ENCODE data around the gene PAX7.

The PAX7 gene

GRCh38 chr1:18719786-18720451, 89.3 kb downstream of the PAX7 start:
- TF ChIP-seq, protein P1, sequence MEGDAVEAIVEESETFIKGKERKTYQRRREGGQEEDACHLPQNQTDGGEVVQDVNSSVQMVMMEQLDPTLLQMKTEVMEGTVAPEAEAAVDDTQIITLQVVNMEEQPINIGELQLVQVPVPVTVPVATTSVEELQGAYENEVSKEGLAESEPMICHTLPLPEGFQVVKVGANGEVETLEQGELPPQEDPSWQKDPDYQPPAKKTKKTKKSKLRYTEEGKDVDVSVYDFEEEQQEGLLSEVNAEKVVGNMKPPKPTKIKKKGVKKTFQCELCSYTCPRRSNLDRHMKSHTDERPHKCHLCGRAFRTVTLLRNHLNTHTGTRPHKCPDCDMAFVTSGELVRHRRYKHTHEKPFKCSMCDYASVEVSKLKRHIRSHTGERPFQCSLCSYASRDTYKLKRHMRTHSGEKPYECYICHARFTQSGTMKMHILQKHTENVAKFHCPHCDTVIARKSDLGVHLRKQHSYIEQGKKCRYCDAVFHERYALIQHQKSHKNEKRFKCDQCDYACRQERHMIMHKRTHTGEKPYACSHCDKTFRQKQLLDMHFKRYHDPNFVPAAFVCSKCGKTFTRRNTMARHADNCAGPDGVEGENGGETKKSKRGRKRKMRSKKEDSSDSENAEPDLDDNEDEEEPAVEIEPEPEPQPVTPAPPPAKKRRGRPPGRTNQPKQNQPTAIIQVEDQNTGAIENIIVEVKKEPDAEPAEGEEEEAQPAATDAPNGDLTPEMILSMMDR (IDR thresholded peaks at IDR 0.05), result no peak

- TF ChIP-seq, protein P1 (IDR thresholded peaks at IDR 0.05), result no peak
Measured at GRCh38 chr1:18721041-18721440, 90.4 kb downstream of the PAX7 start.

GRCh38 chr1:18721776-18722175, 91.1 kb downstream of the PAX7 start:
- TF ChIP-seq, protein P1 (IDR thresholded peaks at IDR 0.05), result no peak

DNA sequence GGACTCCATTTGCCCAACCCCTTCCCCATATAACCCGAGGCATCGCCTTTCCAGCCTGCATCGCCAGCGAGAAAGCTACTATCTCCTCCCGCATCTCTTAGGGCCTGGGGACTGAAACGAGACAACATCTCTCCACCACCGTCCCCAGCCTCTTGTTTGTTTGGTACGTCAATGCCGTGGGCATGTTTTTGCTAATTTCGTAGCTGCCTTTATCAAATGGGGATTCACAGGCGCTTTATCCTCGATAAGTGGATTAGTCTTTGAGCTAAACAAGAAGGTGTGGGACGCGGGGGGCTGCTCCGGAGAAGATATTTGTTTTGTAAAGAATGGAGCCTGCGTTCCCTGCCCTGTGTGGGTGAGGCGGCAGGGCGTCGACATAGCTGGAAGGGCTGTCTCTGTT, 91.6 kb downstream of the PAX7 start:
- TF ChIP-seq, protein P1 (IDR thresholded peaks at IDR 0.05), result no peak

DNA sequence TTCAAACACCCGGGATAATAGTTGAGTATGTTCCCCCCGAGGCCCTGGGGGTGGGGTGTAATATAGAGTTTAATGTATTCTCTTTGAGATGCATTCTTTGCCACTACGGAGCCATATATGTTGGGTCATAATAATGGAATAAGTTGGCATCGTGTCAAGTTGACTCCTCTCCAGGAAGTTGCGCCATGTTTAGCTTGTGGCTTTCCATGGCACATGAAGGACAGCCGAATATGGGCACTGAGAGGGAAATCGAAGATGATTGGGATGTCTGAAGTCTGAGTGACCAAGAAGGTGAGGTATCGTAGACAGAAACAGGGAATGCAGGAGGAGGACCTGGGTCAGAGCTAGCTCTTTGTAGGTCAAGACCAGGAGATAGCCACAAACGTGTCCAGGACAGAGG, 92.6 kb downstream of the PAX7 start:
- TF ChIP-seq, protein P1 (IDR thresholded peaks at IDR 0.05), result no peak

GRCh38 chr1:18723701-18724411, 93.2 kb downstream of the PAX7 start:
- TF ChIP-seq, protein P1 (IDR thresholded peaks at IDR 0.05), result no peak

- TF ChIP-seq, protein P1 (IDR thresholded peaks at IDR 0.05), result no peak
Measured at GRCh38 chr1:18724801-18725200, 94.2 kb downstream of the PAX7 start.

Measured in LNCAP (cell line).